Measurements from ENCODE around the gene PLCB1. TPM values are rescaled to one million over a fixed set of nuclear protein-coding genes. Genes with fewer than 3 reads are reported as not detected.

Gene PLCB1
- polyA plus RNA-seq, 1 donor (not counting 4 experiments of a cell fraction or from before 2014, with no cell fraction given), result 0.37 TPM

GRCh38 chr20:8335059-8335458 is 203.0 kb downstream of the PLCB1 start:
- Histone ChIP-seq H3K4me3 (ENCODE audit: control insufficient read depth in 2 of 3, extremely low read depth in 1 of 3, insufficient read depth in 2 of 3, low read depth in 1 of 3, low read length in 3 of 3) (no peak overlapping the region), H3K27ac (ENCODE audit: control insufficient read depth, insufficient read depth, low read length) (no peak overlapping the region), H3K4me2 (ENCODE audit: control insufficient read depth, extremely low read depth, insufficient read depth, low read depth, low read length) (no peak overlapping the region), H3K27me3 (ENCODE audit: control insufficient read depth, extremely low read depth, insufficient read depth, low read length) (no peaks in the 10 kb centered on the region), H3K79me2 (ENCODE audit: control insufficient read depth, insufficient read depth, low read length) (no peaks in the 10 kb centered on the region), H4K20me1 (ENCODE audit: control insufficient read depth, extremely low read depth, insufficient read depth, low read length) (no peaks in the 10 kb centered on the region), H3K9me1 (ENCODE audit: control insufficient read depth, extremely low read depth, insufficient read depth, low read length) (no peaks in the 10 kb centered on the region), H3K36me3 (ENCODE audit: control insufficient read depth in 2 of 2, extremely low read depth in 1 of 2, insufficient read depth in 2 of 2, low read length in 2 of 2) (no peaks in the 10 kb centered on the region), H3K4me1 (ENCODE audit: control insufficient read depth, extremely low read depth, insufficient read depth, low read length) (no peaks in the 10 kb centered on the region), H3K9ac (ENCODE audit: control insufficient read depth, extremely low read depth, insufficient read depth, low read length) (no peak overlapping the region), H3K9me3 (ENCODE audit: control insufficient read depth, low read depth, low read length) (no peaks in the 10 kb centered on the region), H2AFZ (ENCODE audit: control insufficient read depth, low read length) (no peak overlapping the region)
- TF ChIP-seq CTCF (optimal IDR thresholded peaks at IDR 0.05 in 1 of 3, IDR thresholded peaks at IDR 0.05 in 1 of 3, conservative IDR thresholded peaks at IDR 0.05 in 1 of 3; ENCODE audit: extremely low read depth in 1 of 3, insufficient read depth in 2 of 3, low read length in 3 of 3), result no peak
- TF ChIP-seq EZH2 (IDR thresholded peaks at IDR 0.05; ENCODE audit: low read length), result no peak
- FAIRE-seq (no peak), DNase-seq (ENCODE audit: low read depth, low spot score) (no peak)
- dilution Hi-C loops (cut with MboI; ENCODE audit: extremely low pct_ligation_motif_present, low sequenced_read_pairs), result no loop called here

- dilution Hi-C loops (cut with MboI; ENCODE audit: extremely low pct_ligation_motif_present, low sequenced_read_pairs), result no loop called here
- FAIRE-seq (no peak), DNase-seq (ENCODE audit: low read depth, low spot score) (no peak)
- Histone ChIP-seq H3K27ac (ENCODE audit: control insufficient read depth, insufficient read depth, low read length) (no peak overlapping the region), H3K9me1 (ENCODE audit: control insufficient read depth, extremely low read depth, insufficient read depth, low read length) (no peaks in the 10 kb centered on the region), H3K4me2 (ENCODE audit: control insufficient read depth, extremely low read depth, insufficient read depth, low read depth, low read length) (no peak overlapping the region), H3K9me3 (ENCODE audit: control insufficient read depth, low read depth, low read length) (no peaks in the 10 kb centered on the region), H3K4me1 (ENCODE audit: control insufficient read depth, extremely low read depth, insufficient read depth, low read length) (no peaks in the 10 kb centered on the region), H3K9ac (ENCODE audit: control insufficient read depth, extremely low read depth, insufficient read depth, low read length) (no peak overlapping the region), H2AFZ (ENCODE audit: control insufficient read depth, low read length) (no peak overlapping the region), H3K27me3 (ENCODE audit: control insufficient read depth, extremely low read depth, insufficient read depth, low read length) (no peaks in the 10 kb centered on the region), H3K79me2 (ENCODE audit: control insufficient read depth, insufficient read depth, low read length) (no peaks in the 10 kb centered on the region), H4K20me1 (ENCODE audit: control insufficient read depth, extremely low read depth, insufficient read depth, low read length) (no peaks in the 10 kb centered on the region), H3K4me3 (ENCODE audit: control insufficient read depth in 2 of 3, extremely low read depth in 1 of 3, insufficient read depth in 2 of 3, low read depth in 1 of 3, low read length in 3 of 3) (no peak overlapping the region), H3K36me3 (ENCODE audit: control insufficient read depth in 2 of 2, extremely low read depth in 1 of 2, insufficient read depth in 2 of 2, low read length in 2 of 2) (no peaks in the 10 kb centered on the region)
- no peak for TF ChIP-seq EZH2 (IDR thresholded peaks at IDR 0.05; ENCODE audit: low read length)
- TF ChIP-seq CTCF (optimal IDR thresholded peaks at IDR 0.05 in 1 of 3, IDR thresholded peaks at IDR 0.05 in 1 of 3, conservative IDR thresholded peaks at IDR 0.05 in 1 of 3; ENCODE audit: extremely low read depth in 1 of 3, insufficient read depth in 2 of 3, low read length in 3 of 3), result no peak
Measured at GRCh38 chr20:8335495-8336195, 203.6 kb downstream of the PLCB1 start.

Data from keratinocyte (primary cell).